SU-DHL-6 (cell line): ENCODE data around the gene RPS14.

Experiments
- H2AFZ ChIP-seq: fragments of 200-600 bp; sonication (generic); 2 replicates; pipeline ENCODE4 v1.6.1; 2014; ENCODE audit warnings: low read depth, mild to moderate bottlenecking, moderate library complexity, mixed read lengths, antibody characterized with exemption, low read length; ENCODE audit not compliant: severe bottlenecking
- H3F3A ChIP-seq: fragments of 200-600 bp; shearing (Covaris generic); 2 replicates; pipeline ENCODE4 v1.6.0; 2016; ENCODE audit warnings: antibody characterized with exemption, mild to moderate bottlenecking; ENCODE audit not compliant: insufficient read depth
- H3K27ac ChIP-seq: fragments of 200-600 bp; sonication (generic); 2 replicates; pipeline ENCODE4 v1.5.1; 2016; ENCODE audit warnings: low read depth, mild to moderate bottlenecking, low read length, moderate library complexity, mixed read lengths
- H3K27me3 ChIP-seq: fragments of 200-600 bp; sonication (generic), shearing (Covaris generic); 2 replicates; pipeline ENCODE4 v1.6.0; 2014; ENCODE audit warnings: mild to moderate bottlenecking, low read length
- H3K36me3 ChIP-seq: fragments of 200-600 bp; sonication (generic); 2 replicates; pipeline ENCODE4 v1.6.1; 2014; ENCODE audit warnings: mild to moderate bottlenecking, low read length, mixed read lengths
- H3K4me2 ChIP-seq: fragments of 300-600, 200-600 bp; shearing (Covaris generic), sonication (generic); 2 replicates; pipeline ENCODE4 v1.6.0; 2014; ENCODE audit warnings: low read length, low read depth, mild to moderate bottlenecking; ENCODE audit not compliant: poor library complexity, severe bottlenecking
- H3K4me3 ChIP-seq: fragments of 200-600 bp; sonication (generic); 2 replicates; pipeline ENCODE4 v1.5.1; 2014; ENCODE audit warnings: antibody characterized with exemption, low read length, mild to moderate bottlenecking, mixed read lengths; ENCODE audit not compliant: insufficient read depth, poor library complexity, severe bottlenecking
- H3K79me2 ChIP-seq: fragments of 200-600 bp; sonication (generic); 2 replicates; pipeline ENCODE4 v1.6.1; 2014; ENCODE audit warnings: mild to moderate bottlenecking, low read length, moderate library complexity; ENCODE audit not compliant: insufficient read depth
- H3K9ac ChIP-seq: fragments of 200-600 bp; sonication (generic); 2 replicates; pipeline ENCODE4 v1.7.0; 2014; ENCODE audit warnings: mild to moderate bottlenecking, low read length
- H3K9me2 ChIP-seq: fragments of 200-600 bp; sonication (generic); replicated peaks from 2 replicates; pipeline ENCODE4 v1.6.1; 2014; ENCODE audit warnings: low read length; ENCODE audit not compliant: insufficient read depth
- H3K9me3 ChIP-seq: fragments of 200-600 bp; sonication (generic); 2 replicates; pipeline ENCODE4 v1.6.1; 2014; ENCODE audit warnings: low read length, mixed read lengths; ENCODE audit not compliant: insufficient read depth
- H4K20me1 ChIP-seq: fragments of 200-600 bp; sonication (generic); 2 replicates; pipeline ENCODE4 v1.6.1; 2014; ENCODE audit warnings: low read depth, mild to moderate bottlenecking, antibody characterized with exemption, low read length, moderate library complexity, mixed read lengths
- CTCF ChIP-seq: fragments of 200-600 bp; sonication (generic); IDR thresholded peaks from one replicate; pipeline ENCODE4 v1.5.1; 2017; ENCODE audit warnings: antibody characterized with exemption, mild to moderate bottlenecking, low read length, moderate library complexity; ENCODE audit not compliant: insufficient read depth, poor library complexity, severe bottlenecking
- EZH2phosphoT487 ChIP-seq: fragments of 200-600 bp; sonication (generic), shearing (Covaris generic); conservative IDR thresholded peaks from 2 replicates; pipeline ENCODE4 v1.6.1; 2018; ENCODE audit warnings: mild to moderate bottlenecking, antibody characterized with exemption, low read length, moderate library complexity, mixed read lengths

RPS14 gene

GRCh38 chr5:150484964-150485692 is 35.6 kb upstream of the RPS14 start:
- Histone ChIP-seq H3K36me3 (no peaks in the 10 kb centered on the region), H3K9me3 (no peaks in the 10 kb centered on the region), H3F3A (no peaks in the 10 kb centered on the region), H3K27ac (no peak overlapping the region), H4K20me1 (no peaks in the 10 kb centered on the region), H3K9ac (no peak overlapping the region), H3K9me2 (no peaks in the 10 kb centered on the region), H3K27me3 (no peaks in the 10 kb centered on the region), H3K4me2 (no peak overlapping the region), H3K4me3 (no peak overlapping the region), H3K79me2 (no peaks in the 10 kb centered on the region), H2AFZ (no peak overlapping the region)
- TF ChIP-seq EZH2phosphoT487 (no peak), CTCF (no peak)

- Histone ChIP-seq H3K4me2 (no peak overlapping the region), H3K36me3 (no peaks in the 10 kb centered on the region)
- TF ChIP-seq EZH2phosphoT487 (no peak), CTCF (no peak)
These were observed 32.5 kb upstream of the RPS14 start for GRCh38 chr5:150481972-150482406.

GRCh38 chr5:150481708-150481965 is 32.1 kb upstream of the RPS14 start:
- H3K36me3 ChIP-seq, result no peaks in the 10 kb centered on the region
- no peak overlapping the region for H3K4me2 ChIP-seq
- H4K20me1 ChIP-seq, result no peaks in the 10 kb centered on the region
- H3K9ac ChIP-seq, result no peak overlapping the region
- H3K4me3 ChIP-seq, result no peak overlapping the region
- no peaks in the 10 kb centered on the region for H3K27me3 ChIP-seq
- no peaks in the 10 kb centered on the region for H3K79me2 ChIP-seq
- H3K9me2 ChIP-seq, result no peaks in the 10 kb centered on the region
- no peak overlapping the region for H2AFZ ChIP-seq
- no peaks in the 10 kb centered on the region for H3K9me3 ChIP-seq
- TF ChIP-seq CTCF (no peak), EZH2phosphoT487 (no peak)
- no peak overlapping the region for H3K27ac ChIP-seq
- no peaks in the 10 kb centered on the region for H3F3A ChIP-seq

More at GRCh38 chr5:150481972-150482406, 32.5 kb upstream of the RPS14 start:
- Histone ChIP-seq H3K4me3 (no peak overlapping the region), H3F3A (no peaks in the 10 kb centered on the region), H2AFZ (no peak overlapping the region), H3K9me2 (no peaks in the 10 kb centered on the region), H3K9me3 (no peaks in the 10 kb centered on the region), H3K9ac (no peak overlapping the region), H4K20me1 (no peaks in the 10 kb centered on the region), H3K27me3 (no peaks in the 10 kb centered on the region), H3K79me2 (no peaks in the 10 kb centered on the region), H3K27ac (no peak overlapping the region)
